Dedifferentiated amniotic fluid mesenchymal stem cell (primary cell): Measurements from ENCODE around the gene GTPBP8.
A peak's percentile ranks its signal among the peaks of the same experiment; 100 is the strongest.
"Not testable (repeated sequence)": the region's sequence is repeated elsewhere in the genome, so short reads cannot be mapped to it uniquely, and the experiment has no call there.

ENCODE experiments used
- DNase-seq: peaks from one replicate; pipeline ENCODE4 v3.0.0-alpha.2; 2016; ENCODE audit errors: extremely low spot score

Gene GTPBP8

DNA sequence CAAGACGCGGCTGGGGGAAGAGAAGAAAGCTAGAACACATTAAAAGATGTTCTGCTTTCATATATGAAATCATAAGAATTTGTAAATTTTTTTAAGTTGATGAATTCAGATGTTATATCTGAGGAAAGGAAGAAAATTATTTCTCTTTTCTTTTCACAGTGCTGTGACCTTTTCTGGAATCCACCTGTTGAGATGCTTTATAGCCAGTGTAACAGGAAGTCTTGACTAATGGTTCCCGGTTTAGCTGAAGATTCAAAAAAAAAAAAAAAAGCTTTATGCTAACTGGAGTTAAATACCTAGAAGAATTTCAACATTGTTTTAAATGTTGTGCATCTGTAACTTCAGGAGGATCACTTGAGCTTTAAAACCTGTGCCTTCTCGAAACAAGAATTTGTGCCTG, 9.9 kb downstream of the GTPBP8 start:
- no peak for DNase-seq

DNA sequence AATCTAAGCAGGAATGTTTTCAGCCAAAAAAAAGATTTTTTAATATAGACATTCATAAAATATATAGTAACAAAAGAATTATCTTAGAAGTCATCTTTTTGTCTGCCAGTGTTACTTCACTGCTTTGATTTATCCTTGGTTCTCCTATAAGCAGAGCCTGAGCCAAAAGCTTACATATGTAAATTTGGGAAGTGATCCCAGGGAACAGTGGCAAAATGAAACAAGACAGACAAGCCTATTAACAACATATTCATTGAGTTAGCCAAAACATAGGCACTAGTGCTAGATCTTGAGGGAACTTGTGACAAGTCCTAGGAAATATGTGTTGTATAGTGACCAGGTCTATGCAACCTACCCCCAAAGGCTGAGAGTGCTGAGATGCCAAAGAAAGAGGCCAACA, 11.3 kb downstream of the GTPBP8 start:
- no peak for DNase-seq

DNA sequence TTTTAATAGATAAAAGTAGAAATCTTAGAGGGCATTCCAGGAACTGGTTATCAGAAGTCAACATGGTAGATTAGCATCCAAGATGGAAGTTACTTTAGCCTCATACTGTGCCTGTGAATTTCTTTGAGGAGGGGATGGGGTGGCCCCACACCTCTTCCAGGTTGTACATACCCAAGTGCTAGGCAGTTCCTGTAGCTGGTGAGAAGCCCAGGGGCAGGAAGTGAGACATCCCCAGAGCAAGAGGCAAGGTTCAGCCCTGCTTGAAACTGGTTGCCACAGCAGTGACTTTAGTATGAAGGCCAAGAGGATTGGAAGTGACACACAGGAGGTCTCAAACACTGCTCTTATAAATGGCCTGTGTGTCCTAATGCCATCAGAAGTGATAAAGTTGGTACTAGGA, 11.9 kb downstream of the GTPBP8 start:
- no peak for DNase-seq

DNA sequence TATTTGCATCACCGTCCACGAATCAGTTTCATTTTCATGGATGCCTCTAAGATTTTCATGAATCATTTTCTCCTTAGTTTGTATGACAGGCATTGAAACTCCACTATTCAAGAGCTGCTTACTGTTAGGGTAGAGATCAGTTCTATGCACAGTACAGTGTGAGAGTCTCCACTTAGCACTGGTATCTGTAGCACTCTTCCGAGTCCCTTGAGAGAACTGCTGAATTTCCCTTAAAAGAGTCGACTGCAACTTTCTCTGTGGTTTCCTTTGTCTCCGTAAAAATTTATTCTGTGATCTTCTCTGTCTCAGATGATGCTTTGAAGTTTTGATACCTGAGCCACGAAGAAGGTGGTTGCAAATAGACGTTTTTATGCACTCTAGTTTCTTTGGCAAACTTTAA, 14.8 kb downstream of the GTPBP8 start:
- DNase-seq, result no peak

DNA sequence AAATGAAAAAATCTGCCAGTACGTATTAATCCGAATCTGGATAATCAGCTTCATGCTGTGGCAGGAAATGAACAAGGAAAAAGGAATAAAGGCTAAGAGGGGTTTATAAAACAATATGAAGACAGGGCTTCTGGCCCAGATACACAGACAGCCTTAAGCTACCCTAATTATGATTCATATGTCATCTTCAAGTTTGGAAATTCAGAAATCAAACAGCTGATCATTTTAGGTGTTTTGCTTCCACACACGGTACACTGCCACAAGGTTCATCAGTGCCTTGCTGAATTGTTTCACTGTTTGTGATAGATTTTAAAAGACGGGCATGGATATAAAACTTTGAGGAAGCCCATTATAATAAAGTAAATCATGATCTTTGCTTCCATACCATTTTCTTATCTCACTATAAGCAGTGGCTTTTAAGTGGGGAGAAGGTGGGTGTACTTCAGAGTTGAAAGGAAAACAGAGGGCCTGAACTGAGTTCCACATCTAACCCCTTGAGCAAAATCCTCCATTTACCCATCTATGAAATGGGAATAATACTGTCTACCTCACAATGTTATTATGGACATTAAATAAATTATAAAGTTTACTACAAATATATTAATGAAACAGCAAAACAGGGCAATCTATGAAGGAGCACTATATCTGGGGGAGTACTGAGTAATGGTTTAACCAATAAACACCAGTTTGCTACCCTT, 15.7 kb downstream of the GTPBP8 start:
- no peak for DNase-seq

DNA sequence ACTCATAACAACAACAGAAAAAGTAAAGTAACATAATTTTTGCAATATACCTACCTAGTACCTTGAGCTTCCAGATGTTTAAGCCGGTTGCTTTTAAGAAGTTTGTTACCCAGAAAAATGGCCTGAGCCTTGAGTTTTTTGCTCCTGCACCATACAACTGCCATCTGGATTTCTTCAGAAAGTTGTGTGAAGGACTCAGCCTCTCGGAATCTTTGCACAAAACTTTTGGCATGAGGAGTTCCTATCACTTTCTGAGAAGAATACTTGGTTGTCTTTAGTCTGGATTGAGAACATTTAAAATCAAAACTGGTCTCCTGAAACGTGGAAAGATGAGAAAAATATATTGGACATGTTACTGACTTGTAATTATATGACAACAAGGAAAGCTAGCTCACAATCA, 17.3 kb downstream of the GTPBP8 start:
- no peak for DNase-seq

DNA sequence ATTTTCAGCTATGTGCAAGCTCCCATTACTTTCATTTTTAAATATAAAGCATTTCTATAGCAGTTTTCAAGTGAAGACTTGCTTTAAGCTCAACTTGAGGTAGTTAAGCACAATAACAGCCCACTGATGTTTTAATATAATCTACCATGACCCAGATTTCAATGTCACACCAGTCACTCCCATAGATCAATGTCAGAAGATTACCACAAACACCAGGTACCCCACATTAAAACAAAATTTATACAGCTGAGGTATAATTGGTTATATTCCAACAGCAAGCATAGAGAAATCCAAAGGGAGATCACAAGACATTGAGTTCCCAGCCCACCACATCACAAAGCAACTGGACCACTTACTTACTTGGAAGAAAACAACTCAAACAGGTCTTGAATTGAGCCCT, 22.8 kb downstream of the GTPBP8 start:
- no peak for DNase-seq

DNA sequence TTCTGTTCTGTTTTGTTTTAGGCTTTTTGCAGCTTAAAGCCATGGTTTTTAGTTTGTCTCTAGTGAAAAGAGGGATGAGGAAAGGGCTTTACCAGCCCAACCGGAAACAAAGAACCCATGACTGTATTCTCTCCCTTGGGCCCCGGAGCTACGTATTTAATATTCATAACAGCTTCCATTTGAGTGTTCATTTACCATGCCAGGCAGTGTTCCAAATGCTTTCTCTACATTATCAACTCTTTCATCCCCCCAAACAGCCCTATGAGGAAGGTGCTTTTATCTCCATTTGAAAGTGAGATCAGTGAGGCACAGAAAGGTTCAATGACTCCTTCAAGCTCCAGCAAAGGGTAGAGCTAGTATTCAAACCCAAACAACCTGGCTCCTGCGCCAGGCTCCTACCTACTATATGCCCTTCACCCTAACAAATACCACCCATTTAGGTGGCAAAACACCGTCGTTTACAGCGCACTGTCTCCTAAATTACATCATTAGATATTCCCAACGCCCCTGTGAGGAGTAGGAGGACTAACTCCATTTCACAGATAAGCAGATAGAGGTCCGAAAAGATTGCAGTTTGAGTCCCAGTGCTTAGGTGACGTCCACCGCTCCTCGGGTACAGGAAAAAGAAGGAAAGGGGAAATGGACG, 27.9 kb downstream of the GTPBP8 start:
- DNase-seq, result peak; percentile 27

DNA sequence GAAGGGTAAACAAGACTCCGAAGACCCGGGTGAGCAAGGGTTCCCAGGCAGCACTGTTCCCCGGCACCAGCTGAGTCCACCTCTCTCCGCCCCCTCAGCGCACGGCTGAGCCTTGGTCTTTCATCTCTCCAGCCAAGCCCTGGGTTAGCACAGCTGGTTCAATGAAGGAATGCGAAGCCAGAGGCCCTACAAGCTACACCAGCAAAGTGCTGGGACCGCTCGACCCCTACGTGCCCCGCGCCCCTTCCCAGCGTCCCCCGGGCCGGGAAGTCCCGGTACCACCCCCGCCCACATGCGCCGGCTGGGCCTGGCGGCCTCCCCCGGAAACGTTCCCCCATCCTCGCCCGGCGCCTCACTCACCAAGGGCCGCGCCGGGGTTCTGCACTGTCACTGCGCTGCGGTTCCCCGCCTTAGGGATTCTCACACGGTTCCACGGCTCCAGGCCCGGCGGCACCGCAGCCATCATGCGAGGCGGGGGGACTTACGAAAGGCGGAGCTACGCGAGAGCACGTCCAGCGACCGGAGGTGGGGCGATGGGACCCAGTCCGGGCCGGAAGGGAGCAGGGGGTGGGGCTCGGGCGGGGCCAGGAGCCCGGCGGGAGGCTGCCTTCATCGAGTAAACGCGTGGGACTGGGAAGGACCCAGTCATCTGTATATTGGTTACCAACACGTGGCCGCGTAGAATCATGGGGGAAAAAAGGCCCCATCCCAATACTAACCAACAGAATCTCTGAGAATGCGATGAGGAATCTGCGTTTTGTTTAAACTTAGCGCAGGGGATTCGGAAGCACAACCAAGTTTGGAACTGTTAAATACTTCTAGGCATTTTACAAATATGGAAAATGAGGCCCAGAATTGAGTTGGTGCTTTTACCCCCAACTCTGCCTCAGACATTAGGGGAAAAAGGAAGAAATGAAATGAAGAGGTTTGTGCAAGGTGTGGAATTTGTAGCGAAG, 28.7 kb downstream of the GTPBP8 start:
- peak; percentile 93 for DNase-seq

DNA sequence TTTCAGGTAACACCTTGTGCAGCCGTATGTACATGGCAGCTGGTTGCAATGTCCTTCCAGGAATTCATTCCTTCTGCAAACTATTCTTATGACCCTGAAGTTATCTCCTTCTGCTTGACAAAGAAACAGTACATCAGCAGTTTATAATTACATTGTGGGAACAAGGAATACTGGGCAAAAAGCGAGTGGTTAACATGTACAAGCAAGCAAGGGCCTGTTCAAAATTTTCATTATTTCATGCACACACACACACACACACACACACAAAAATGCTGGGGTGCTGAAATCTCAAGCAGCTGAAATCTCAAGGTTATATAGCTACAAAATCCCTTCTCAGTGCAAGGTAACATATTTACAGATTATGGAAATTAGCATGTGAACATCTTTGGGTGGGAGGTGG, 30.7 kb downstream of the GTPBP8 start:
- no peak for DNase-seq

DNA sequence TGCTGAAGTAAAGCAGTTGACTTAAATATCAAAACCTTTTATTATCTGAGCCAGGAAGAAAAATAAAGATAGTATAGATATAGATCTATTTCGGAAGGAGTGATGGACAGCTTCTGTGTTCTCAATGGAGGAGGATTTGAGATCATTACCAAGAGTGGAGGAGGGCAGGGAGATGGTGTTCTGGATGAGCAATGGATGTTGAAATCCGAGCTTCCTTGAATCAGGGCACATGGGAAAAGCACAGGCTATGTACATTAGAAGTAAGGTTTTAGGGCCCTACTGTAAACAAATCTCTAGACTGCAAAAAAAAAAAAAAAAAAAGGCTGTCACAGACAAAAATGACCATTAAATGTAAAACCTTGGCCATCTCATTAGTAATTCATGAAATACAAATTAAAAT, 43.2 kb downstream of the GTPBP8 start:
- DNase-seq, result no peak

DNA sequence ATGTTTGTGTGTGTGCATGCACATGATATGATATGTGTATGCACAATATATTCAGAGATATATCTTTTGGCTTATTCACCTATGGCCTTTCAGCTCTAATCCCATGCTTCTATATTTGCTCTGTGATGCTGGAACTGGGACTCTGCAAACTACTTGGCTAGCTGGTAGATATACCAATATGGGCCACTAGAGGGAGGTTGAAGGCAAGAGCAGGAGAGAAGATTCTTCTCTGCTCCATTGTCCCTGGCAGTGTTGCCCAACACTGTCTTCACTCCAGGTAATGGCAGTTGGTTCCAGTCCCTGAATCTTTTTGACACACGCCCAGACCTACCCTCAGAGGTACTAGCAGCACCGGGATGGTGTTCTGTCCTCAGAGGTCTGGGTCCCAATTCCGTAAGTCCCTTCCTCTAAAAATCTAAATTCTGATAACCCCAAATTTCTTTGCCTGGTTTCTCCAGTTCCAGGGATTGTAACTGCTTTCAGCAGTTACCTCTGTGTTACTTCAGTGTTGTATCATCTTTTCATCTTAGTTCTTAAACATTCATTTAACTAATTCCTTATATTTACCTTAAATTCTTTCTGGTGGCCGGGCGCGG, 44.7 kb downstream of the GTPBP8 start:
- peak; percentile 61 for DNase-seq

DNA sequence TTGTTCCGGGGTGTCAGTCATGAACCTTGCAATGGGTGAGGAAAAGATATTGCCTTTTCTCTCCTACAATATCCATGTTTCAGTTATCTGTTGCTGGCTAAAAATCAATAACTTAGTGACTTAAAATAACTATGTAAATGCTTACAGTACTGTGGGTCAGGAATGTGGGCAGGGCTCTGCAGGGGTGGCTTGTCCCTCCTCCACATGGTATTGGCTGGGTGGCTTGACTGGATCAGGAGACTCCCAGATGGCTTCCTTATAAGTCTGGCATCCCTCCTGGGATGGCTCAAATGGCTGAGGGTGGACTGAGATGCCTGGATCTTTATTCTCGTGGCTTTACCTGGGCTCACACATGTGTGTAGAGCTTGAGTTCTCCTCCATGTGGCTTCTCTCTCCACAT, 47.5 kb downstream of the GTPBP8 start:
- DNase-seq, result no peak

DNA sequence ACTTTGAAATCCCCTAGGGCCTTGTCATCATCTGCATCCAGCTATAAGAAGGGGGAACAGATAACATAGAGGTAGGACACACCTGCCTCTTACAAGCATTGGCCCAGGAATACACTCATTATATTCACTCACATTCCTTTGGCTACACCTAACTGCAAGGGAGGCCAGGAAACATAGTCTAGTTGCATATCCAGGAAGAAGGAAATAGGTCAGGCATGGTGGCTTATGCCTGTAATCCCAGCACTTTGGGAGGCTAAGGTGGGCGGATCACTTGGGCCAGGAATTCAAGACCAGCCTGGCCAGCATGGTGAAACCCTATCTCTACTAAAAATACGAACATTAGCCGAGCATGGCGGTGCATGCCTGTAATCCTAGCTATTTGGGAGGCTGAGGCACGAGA, 48.8 kb downstream of the GTPBP8 start:
- no peak for DNase-seq

DNA sequence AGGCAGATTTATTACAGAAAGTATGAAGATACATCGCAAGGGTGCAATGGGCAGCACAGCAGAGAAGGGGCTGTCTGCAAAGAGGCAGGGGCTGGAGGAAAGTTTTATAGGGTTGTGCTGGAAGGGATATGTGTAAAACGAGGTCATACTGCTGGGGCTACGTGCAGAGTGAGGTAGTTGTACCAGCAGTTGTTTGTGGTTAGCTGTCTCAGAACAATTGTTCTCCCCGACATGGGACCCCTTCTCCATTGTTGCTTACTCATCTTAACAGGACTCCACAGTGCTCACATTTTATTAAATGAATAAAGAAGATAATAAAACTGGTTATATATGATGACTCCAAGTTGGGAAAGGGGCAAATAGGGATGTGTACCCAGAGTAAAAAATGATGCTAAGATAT, 49.4 kb downstream of the GTPBP8 start:
- no peak for DNase-seq

DNA sequence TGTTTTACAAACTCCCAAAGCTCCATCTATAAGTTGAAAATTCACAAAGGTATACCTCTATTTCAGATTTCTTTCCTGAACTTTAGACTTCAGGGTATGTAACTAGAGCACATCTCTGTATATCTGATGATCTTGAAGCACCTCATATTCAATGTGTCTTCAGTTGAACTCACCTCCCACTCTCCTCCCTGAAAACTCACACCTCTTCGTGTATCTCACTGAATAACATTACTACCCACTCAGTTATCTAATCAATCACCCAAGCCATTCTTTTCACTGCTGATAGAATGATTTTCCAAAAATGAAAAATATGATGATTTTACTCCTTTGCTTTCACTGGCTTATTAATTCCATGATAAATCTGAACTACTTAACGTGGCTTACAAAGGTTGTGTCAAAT, 52.9 kb downstream of the GTPBP8 start:
- DNase-seq, result no peak

DNA sequence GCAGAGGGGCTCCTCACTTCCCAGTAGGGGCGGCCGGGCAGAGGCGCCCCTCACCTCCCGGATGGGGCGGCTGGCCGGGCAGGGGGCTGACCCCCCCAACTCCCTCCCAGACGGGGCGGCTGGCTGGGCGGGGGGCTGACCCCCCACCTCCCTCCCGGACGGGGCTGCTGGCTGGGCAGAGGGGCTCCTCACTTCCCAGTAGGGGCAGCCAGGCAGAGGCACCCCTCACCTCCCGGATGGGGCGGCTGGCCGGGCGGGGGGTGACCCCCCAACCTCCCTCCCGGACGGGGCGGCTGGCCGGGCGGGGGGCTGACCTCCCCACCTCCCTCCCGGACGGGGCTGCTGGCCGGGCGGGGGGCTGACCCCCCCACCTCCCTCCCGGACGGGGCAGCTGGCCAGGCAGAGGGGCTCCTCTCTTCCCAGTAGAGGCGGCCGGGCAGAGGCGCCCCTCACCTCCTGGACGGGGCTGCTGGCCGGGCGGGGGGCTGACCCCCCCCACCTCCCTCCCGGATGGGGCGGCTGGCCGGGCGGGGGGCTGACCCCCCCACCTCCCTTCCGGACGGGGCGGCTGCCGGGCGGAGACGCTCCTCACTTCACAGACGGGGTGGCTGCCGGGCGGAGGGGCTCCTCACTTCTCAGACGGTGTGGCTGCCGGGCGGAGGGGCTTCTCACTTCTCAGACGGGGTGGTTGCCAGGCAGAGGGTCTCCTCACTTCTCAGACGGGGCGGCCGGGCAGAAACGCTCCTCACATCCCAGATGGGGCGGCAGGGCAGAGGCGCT, 55.6 kb downstream of the GTPBP8 start:
- DNase-seq, result not testable (repeated sequence)

DNA sequence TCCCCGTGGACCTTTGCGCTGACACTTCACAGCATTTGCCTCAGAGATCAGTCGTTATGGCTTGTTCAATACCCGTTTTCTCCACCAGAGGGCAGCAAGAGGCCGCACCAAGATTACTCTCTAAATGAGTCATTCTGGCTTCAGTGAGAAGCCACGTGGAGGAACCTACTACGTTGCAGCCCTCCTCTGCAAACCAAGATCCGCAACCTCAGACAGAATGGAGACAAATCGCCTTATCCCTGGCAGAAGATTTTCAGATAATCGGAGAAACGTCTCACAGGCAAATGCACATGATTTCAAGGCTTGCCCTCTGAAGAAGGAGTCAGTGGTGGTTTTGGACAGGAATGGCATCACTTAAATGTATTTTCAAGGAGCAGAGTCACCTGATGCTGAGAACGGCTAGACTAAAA, 60.5 kb downstream of the GTPBP8 start:
- DNase-seq, result peak; percentile 86
